T-helper 17 cell (primary cell): ENCODE data around the gene APOB. TPM values are rescaled to one million over a fixed set of nuclear protein-coding genes. Genes with fewer than 3 reads are reported as not detected.

Experiments used
- ATAC-seq: fragments of 150-1000 bp; cut with Tn5 transposase; 2 replicates; pipeline ENCODE4 v1.10.0; 2021; ENCODE audit warnings: mild to moderate bottlenecking, moderate library complexity
- DNase-seq, 3 donors: peaks; one replicate each; pipeline versions ENCODE4 v3.0.0 to v3.0.0-alpha.2; 2020 to 2021
- H3K9me3 ChIP-seq: one replicate; pipeline ENCODE4 v1.7.0; 2013; ENCODE audit warnings: low read length, mild to moderate bottlenecking; ENCODE audit not compliant: control insufficient read depth, poor library complexity, severe bottlenecking
- H3K27ac Mint-ChIP-seq: one replicate; pipeline ENCODE4 v1.8.0; 2022; ENCODE audit warnings: mild to moderate bottlenecking, moderate library complexity, mixed read lengths
- H3K27me3 Mint-ChIP-seq: one replicate; pipeline ENCODE4 v1.8.0; 2022; ENCODE audit warnings: mixed read lengths
- H3K36me3 Mint-ChIP-seq: one replicate; pipeline ENCODE4 v1.8.0; 2022; ENCODE audit warnings: low read depth, mixed read lengths
- H3K4me1 Mint-ChIP-seq: one replicate; pipeline ENCODE4 v1.8.0; 2022; ENCODE audit warnings: mild to moderate bottlenecking, mixed read lengths
- H3K4me3 Mint-ChIP-seq: one replicate; pipeline ENCODE4 v1.8.0; 2022; ENCODE audit warnings: mild to moderate bottlenecking, moderate library complexity, mixed read lengths
- total RNA-seq, 4 donors: library from RNA in 2 of 4; stranded (reverse) in 2 of 4; gene quantifications; one replicate each; pipeline ENCODE4 v1.2.3 and lab custom pipeline; 2022 to 2026

The APOB gene
- total RNA-seq, 2 donors from 2014 or later: not detected

DNA sequence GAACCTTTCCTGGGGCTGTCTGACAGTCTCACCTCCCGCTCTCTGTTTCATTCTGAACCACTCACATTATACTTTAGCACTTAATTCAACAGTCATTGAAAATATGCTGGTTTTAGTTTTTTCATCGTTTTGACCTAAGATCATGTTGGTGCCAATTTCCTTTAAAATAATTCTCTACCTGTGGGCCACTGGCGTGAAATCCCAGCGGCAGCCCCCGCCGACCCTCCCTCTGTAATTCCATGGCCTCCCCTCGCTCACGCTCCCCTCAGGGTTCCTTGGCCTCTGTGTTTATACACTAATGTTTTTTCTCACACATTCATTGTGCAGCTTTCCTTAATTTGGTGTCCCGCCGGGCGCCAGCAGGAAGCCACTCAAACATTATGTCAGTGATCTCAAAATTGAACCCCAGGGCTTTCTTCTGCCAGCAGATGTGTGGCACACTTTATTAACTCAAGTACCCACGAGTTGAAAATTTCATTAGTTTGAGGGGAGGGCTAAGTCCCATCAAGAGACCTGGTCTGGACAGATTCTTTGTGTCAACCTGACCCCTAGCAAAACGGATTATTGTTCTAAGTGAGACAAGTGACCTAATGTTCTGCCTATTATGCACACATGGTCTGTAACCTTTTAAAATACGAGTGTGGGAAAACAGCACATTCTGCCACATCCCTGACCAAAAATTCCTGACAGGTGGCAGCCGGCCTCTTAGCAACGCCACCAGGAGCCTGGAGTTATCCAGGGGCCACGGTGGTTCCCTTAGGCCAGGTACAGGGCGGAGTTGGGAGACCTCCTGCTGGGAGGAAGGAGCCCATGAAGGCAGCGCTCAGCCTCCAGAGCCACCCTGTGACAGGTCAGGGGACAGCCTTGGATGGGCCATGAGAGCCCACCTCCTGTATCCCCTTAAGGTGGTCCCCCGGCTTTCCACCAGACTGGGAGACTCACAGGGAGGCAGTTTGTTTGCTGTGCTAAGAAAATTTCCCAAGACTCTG is 53.1 kb downstream of the APOB start:
- Mint-ChIP-seq H3K36me3 (peaks cover 2% of the 10 kb centered on the region), H3K27me3 (peaks cover 44% of the 10 kb centered on the region), H3K4me1 (no peaks in the 10 kb centered on the region), H3K27ac (no peak overlapping the region), H3K4me3 (no peak overlapping the region)
- DNase-seq (no peak), ATAC-seq (no peak)
- no peaks in the 10 kb centered on the region for H3K9me3 ChIP-seq

DNA sequence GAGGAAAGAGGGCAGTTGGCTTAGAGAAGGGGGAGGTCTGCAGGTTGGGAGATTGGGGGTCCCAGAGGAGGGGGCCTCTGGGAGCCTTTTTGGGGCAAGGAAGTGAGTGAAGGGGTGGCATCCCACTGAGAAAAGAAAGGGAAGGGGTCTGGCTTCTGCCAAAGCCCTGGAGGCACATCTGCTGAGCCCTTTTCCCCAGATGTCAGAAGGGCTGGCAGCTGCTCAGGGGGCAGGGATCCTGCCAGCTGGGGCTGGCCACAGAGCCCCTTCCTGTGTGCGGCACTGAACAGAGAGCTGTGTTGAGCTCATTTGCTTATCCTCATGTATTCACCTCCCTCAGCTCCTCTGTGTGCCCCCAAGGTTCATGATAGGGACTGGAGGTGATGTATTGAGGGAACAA is 54.5 kb downstream of the APOB start:
- Mint-ChIP-seq H3K27me3 (peaks cover 44% of the 10 kb centered on the region), H3K4me3 (no peak overlapping the region), H3K4me1 (no peaks in the 10 kb centered on the region), H3K27ac (no peak overlapping the region), H3K36me3 (peaks cover 2% of the 10 kb centered on the region)
- DNase-seq (no peak), ATAC-seq (no peak)
- no peaks in the 10 kb centered on the region for H3K9me3 ChIP-seq

DNA sequence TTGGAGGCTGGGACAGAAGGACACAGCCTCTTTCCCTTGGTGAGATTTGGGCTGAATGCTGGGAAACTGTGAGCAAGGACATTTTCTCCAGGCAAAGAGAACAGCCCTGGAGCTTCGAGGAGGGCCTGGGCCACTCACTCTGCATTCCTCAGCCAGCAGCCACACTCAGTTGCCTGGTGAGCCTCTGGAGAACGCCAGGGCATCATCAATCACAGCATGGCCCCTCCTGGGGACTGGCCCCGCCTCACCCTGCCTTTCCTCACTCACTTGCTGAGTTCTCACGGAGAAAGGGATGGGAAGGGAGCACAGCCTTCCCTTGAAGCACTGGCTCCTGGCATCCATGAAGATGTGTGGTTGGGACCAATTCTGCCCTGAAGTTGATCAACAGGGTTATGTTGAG is 55.0 kb downstream of the APOB start:
- peaks cover 2% of the 10 kb centered on the region for H3K36me3 Mint-ChIP-seq
- H3K9me3 ChIP-seq: no peaks in the 10 kb centered on the region
- peaks cover 44% of the 10 kb centered on the region for H3K27me3 Mint-ChIP-seq
- no peak for ATAC-seq
- DNase-seq: no peak
- no peaks in the 10 kb centered on the region for H3K4me1 Mint-ChIP-seq
- H3K4me3 Mint-ChIP-seq: no peak overlapping the region
- H3K27ac Mint-ChIP-seq: no peak overlapping the region

DNA sequence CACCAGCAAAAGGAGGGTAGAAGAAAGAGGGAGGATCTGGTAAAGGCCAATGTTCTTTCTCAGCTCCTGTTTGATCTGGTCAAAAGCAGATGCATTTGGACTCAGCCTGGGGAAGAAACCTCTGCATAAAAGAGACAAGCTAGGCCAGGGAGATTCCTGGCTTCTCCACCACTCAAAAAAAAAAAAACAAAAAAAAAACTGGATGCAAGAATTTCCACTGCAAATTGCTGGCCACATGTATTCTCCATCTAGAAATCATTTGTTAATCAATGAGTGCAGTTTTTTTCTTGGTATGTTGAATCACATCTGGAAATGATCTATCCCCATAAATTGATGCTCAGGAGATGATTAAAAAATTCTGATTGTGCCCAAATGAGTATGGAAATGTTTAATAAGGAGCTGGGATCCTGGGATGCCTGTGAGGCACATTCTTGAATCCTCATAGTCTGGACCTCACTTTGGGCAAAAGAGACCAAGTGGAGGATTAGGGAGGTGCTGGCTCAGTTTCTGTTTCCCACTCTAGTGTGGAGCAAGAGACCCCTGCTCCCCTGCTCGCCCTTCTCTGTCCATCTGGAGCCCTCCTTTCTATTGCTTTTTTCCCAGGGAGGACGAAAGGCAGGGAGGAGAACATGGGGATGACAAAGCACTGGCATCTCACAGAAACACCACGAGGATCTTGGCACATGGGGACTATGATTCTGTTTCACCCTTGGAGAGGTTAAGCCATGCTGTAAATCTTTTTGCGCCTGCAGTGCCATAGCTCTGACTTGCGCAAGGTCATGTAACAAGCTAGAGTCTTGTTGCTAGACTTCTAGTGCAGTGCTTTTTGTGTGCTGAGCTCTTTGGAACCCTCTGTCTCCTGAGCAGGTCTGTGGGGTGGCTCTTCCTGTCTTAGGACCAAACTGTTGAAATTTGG is 57.6 kb downstream of the APOB start:
- no peak overlapping the region for H3K27ac Mint-ChIP-seq
- H3K4me3 Mint-ChIP-seq: no peak overlapping the region
- ATAC-seq (no peak), DNase-seq (no peak)
- no peaks in the 10 kb centered on the region for H3K4me1 Mint-ChIP-seq
- no peaks in the 10 kb centered on the region for H3K36me3 Mint-ChIP-seq
- no peaks in the 10 kb centered on the region for H3K9me3 ChIP-seq
- peaks cover 50% of the 10 kb centered on the region for H3K27me3 Mint-ChIP-seq

DNA sequence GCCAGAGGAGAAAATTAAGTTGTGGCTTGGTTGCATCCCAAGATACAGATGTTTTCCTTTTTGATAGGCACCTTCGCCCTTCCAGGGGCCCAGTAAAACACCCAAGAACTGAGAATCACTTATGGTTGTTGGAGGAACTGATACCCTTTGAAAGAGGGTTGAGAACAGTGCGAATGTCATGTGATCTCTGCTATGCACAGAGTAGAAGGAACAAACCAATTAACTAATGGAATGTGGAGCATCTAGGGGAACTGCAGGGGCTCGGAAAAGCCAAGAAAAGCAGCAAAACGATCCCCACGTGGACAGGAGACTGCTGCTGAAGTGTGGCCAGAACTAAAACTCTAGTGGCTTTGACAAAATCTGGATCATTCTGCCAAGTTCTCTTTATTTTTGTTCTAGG is 58.8 kb downstream of the APOB start:
- DNase-seq (no peak), ATAC-seq (no peak)
- no peaks in the 10 kb centered on the region for H3K4me1 Mint-ChIP-seq
- no peak overlapping the region for H3K4me3 Mint-ChIP-seq
- H3K27me3 Mint-ChIP-seq: peaks cover 40% of the 10 kb centered on the region
- no peaks in the 10 kb centered on the region for H3K36me3 Mint-ChIP-seq
- H3K27ac Mint-ChIP-seq: no peak overlapping the region
- no peaks in the 10 kb centered on the region for H3K9me3 ChIP-seq

DNA sequence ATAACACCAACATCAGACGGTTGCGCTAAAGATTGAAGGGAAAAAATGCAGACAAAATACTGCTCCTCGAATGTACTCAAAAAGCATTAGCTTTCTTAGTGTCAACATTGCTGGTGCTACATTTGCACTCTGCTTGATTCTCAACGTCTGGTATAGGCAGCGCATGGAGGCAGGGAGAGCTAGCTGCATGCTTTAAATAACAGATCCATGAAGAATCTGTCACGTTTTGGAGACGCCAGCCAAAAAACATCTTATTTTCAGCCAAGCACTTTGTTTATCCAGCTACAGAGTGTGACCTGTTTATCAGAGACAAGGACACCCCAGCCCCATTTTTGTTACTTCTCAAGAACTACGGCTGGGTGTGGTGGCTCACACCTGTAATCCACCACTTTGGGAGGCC is 59.5 kb downstream of the APOB start:
- DNase-seq: no peak
- Mint-ChIP-seq H3K36me3 (no peaks in the 10 kb centered on the region), H3K27me3 (peaks cover 43% of the 10 kb centered on the region), H3K4me3 (no peak overlapping the region), H3K27ac (no peak overlapping the region), H3K4me1 (no peaks in the 10 kb centered on the region)
- H3K9me3 ChIP-seq: no peaks in the 10 kb centered on the region
- no peak for ATAC-seq

DNA sequence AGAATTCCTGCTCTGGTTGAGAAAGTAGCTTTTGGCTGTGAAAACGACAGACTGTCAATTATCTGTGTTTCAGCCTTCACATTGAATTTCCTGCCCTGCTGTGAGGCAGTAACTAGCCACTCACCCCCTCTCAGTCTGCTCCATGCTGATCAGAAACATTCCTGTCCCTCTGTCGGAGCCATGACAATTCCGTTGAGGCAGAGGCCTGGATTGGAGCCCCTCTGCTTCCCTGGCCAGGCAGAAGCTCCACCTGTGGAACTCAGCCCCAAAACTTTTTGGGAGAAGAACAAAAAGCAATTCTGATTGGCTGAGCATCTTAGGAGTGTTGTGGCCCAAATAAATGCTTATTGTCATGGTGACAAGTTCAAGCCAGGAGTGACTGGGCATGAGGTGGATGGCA is 60.0 kb downstream of the APOB start:
- no peak overlapping the region for H3K27ac Mint-ChIP-seq
- no peaks in the 10 kb centered on the region for H3K36me3 Mint-ChIP-seq
- DNase-seq (no peak), ATAC-seq (no peak)
- H3K4me3 Mint-ChIP-seq: no peak overlapping the region
- no peaks in the 10 kb centered on the region for H3K9me3 ChIP-seq
- no peaks in the 10 kb centered on the region for H3K4me1 Mint-ChIP-seq
- peaks cover 37% of the 10 kb centered on the region for H3K27me3 Mint-ChIP-seq

DNA sequence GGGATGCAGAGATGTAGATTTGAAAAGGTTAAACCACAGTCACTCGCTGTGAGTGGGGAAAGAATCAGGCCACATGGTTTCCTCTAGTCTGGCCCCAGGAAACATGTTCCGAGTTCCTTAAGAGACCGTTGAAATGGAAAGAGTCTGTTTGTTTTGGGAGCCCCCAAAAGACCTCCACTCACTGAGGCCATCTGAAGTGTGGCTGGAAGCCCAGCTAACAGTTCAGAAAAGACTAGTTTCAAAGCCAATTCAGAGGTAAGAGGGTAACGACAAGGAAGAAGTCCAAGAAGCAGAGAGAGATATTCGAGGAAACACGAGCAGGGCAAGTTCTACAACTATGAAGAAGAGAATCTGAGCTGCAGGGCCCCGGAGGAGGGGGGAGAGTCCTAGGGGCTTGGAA is 61.0 kb downstream of the APOB start:
- no peaks in the 10 kb centered on the region for H3K9me3 ChIP-seq
- H3K4me3 Mint-ChIP-seq: no peak overlapping the region
- ATAC-seq: no peak
- H3K27me3 Mint-ChIP-seq: peaks cover 30% of the 10 kb centered on the region
- no peaks in the 10 kb centered on the region for H3K4me1 Mint-ChIP-seq
- no peaks in the 10 kb centered on the region for H3K36me3 Mint-ChIP-seq
- no peak overlapping the region for H3K27ac Mint-ChIP-seq
- DNase-seq: no peak

DNA sequence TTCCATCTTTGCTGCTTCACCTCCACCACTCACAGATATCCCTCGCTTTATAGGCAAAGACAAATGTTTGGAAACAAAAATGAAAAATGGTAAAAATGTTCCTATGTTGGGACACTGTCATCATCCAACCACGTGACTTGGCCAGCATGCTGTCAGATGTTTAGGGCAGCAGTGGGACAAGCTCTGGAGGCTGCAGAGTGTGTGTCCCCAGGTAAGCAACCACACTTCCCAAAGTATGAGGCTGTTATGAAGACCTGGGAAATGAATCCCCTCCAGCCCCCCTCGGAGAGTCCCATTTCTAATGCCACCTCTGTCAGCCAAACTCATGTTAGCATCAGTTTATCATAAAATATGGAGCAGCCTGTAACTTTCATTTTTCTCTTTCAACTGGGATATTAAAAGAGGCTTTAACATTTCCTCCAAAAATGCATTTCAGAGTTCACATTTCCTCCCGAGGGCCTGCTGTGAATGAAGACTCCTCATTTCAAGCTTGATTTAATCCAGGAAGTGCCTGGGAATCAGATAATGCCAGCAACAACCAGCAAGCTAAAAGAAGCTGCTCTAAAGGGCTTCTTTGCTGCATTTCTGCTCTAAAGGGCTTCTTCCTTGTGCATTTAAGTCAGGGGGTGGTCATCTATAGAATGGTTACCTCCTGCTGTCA is 66.2 kb downstream of the APOB start:
- Mint-ChIP-seq H3K4me1 (no peaks in the 10 kb centered on the region), H3K27me3 (peaks cover 31% of the 10 kb centered on the region), H3K36me3 (no peaks in the 10 kb centered on the region), H3K4me3 (no peak overlapping the region), H3K27ac (no peak overlapping the region)
- ATAC-seq (no peak), DNase-seq (no peak)
- no peaks in the 10 kb centered on the region for H3K9me3 ChIP-seq

DNA sequence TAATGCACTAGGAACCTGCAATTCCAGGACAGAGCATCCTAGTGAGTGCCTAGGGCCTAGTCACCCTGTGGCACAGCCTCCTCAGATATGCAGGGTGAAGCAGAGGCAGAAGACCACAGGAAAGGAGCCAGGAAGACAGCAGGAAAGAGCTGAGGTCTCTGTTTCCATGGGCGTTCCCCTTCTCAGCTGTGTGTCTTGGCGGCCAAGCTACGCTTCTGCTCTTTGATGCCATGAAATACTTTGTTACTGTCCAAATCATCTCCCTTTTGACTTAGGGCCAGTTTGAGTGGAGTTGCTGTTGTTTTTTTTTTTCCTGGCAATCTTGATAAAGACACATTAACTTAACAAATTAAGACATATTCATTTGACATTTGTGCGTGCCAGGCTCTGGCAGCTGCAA is 67.3 kb downstream of the APOB start:
- H3K4me3 Mint-ChIP-seq: no peak overlapping the region
- H3K27me3 Mint-ChIP-seq: peaks cover 21% of the 10 kb centered on the region
- no peak overlapping the region for H3K27ac Mint-ChIP-seq
- DNase-seq (no peak), ATAC-seq (no peak)
- no peaks in the 10 kb centered on the region for H3K36me3 Mint-ChIP-seq
- no peaks in the 10 kb centered on the region for H3K4me1 Mint-ChIP-seq
- no peaks in the 10 kb centered on the region for H3K9me3 ChIP-seq

DNA sequence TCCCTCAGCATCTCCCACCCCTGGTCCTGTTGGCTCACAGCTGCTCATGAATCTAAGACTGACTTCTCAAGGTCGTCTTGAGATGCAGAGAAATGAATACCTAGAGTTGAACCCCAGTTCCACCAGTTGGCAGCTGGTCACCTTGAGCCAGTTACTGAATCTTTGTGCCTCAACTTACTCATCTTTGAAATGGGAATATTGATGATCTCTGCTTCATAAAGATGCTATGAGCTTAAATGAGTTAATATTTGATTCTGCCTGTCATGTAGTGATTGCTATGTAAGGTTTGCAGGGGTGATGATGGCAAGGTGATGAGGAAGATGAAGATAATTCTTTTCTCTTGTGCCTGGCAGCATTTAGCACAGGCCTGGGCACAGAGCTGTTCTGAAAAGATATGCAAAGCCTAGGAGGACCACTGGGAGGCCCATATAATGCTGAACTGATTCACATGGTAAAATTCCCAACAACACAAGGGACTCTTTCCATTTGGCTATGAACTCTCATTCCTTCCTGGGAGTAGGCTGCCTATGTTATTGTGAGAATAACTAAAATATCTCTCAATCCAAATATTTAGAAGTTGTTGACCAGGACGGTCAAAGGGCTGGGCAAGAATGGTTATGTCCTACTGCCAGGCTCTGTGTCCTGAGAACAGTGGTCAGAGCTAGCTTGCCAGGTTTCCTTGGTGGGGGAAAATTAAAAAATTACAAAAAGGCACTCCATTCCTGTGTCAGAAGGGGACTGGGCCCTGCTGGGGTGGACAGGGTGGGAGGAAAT is 70.9 kb downstream of the APOB start:
- ATAC-seq (no peak), DNase-seq (no peak)
- Mint-ChIP-seq H3K27ac (no peak overlapping the region), H3K36me3 (peaks cover 3% of the 10 kb centered on the region), H3K4me1 (no peaks in the 10 kb centered on the region), H3K4me3 (no peak overlapping the region), H3K27me3 (peaks cover 37% of the 10 kb centered on the region)
- H3K9me3 ChIP-seq: no peaks in the 10 kb centered on the region

DNA sequence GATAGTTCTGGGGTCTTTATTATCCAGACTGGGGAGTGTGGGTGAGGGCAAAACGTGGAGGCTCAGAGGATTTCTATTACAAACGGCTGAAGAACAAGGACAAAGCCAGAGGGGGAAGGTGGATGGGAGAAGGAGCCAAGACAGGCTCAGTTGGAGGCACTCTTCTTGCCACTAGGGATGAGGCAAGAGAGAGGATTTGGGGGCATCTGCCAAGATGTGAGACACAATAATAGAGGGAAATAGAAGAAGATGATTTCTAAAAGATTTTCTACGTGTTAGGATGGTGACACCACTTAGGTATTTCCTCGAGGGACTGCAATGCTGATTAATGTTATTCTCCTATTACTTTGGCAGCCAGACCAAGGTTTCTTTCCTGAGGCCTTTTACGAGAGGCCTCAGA is 71.8 kb downstream of the APOB start:
- Mint-ChIP-seq H3K27me3 (peaks cover 43% of the 10 kb centered on the region), H3K4me3 (no peak overlapping the region), H3K36me3 (peaks cover 3% of the 10 kb centered on the region), H3K4me1 (no peaks in the 10 kb centered on the region), H3K27ac (no peak overlapping the region)
- no peak for DNase-seq
- no peaks in the 10 kb centered on the region for H3K9me3 ChIP-seq
- ATAC-seq: no peak
